HCEC 1CT (cell line): ENCODE results near the gene CRIM1.

Experiments
- DNase-seq: peaks from one replicate; pipeline ENCODE4 v3.0.0-alpha.2; 2017

Gene CRIM1

DNA sequence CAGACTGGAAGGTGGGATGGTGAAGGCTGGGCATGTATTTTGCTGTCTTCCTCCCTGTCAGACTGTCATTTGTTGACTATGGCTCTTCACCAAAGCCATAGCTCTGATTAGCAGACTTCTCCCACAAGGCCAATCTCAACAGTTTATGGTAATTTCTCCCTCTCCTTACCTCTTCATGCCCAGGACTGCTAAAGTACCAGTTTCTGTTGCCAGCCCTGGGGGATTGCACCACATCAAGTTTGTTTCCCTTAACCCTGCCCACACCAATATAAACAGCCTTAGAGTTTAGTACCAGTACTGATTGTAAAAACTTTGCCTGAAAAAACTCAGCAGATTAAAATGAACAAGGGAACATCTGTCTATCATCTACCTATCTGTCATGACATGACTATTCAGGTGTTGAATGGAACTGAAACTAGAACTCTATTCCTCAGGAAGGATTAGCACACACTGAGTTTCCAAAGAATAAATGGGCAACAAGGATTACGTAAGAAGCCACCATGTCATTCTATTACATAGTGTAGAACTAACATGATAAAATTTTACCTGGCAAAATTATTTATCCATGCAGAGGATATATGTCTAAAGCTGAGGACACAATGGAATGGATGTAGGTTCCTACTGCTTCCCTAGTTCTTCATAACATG is 228.7 kb downstream of the CRIM1 start:
- DNase-seq = no peak

DNA sequence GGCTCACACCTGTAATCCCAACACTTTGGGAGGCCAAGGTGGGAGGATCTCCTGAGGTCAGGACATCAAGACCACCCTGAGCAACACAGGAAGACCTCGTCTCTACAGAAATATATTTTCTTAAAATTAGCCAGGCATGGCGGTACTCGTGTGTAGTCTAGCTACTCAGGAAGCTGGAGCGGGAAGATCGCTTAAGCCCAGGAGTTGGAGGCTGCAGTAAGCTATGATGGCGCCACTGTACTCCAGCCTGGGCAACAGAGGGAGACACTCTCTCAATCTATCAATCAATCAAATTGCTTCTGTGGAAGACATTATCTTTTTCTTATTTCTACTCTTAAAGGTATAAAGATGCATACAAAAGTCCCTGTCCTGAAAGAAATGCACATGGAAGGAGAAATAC is 231.1 kb downstream of the CRIM1 start:
- no peak for DNase-seq

DNA sequence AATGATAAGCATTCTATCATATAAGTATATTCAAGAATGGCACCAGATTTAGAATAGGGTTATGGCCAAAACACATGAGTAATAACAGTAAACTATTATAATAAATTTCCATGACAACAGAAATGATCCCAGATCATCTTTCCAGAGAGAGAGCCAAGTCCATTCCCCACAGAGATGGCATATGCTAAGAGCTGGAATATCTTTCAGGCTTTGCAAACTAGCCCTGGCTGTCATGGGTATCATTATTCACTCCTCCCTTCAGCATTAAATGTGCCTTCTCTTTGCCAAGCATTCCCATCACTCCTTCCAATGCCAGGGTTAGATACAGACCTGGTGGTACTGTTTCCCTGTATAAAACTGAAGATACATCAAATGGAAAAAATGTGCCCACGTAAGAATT is 231.5 kb downstream of the CRIM1 start:
- peak; percentile 29 for DNase-seq

DNA sequence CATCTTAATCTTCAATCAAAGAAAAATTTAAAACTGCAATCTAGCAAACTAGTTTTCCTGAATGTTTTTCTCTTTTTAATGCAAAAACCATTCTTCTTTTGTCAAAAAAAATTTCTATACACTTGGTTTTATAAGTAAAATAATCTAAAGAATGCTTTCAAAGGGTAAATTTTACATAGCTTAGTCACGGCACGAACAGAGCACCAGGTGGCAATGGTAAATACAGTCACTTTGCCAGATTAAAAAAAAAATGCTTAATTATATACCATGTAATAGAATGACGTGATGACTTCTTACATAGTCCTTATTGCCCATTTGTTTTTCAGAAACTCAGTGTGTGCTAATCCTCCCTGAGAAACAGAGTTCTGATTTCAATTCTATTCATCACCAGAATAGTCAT is 232.0 kb downstream of the CRIM1 start:
- DNase-seq = peak; percentile 49

DNA sequence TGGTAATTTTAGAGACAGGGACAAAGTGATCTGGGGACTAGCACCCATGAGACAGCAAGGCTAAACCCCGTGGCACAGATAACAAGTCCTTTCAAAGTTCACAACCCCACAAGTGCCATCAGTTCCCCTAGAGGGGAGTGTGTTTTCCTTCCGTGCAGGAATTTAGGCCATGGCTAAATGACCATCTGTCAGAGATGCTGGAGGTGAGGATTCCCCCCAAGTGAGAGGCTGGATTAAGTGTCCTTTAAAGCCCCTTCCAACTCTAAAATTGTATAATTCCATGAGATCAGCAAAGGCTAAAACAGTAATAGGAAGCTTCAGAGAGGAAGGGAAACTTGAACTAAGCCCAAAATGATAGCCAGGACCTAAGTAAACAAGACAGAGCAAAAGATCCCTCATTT is 233.7 kb downstream of the CRIM1 start:
- DNase-seq = no peak

DNA sequence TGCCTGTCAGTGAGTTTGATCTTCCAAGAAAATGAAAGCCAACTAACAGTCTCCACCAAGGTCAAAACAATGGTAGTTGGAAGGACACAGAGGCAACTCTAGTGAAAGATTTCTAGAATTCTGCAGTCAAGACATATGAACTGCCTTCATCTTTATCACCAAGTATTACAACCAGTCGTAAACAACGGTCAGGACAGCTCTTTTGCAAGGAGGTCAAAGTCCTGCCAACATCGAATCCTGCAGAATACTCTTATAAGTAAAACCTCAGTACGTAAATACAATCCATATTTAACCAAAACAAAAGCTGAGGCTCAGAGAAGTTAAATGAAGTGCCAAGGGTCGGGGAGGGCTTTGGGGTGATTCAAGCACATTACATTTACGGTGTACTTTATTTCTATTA is 239.3 kb downstream of the CRIM1 start:
- no peak for DNase-seq

DNA sequence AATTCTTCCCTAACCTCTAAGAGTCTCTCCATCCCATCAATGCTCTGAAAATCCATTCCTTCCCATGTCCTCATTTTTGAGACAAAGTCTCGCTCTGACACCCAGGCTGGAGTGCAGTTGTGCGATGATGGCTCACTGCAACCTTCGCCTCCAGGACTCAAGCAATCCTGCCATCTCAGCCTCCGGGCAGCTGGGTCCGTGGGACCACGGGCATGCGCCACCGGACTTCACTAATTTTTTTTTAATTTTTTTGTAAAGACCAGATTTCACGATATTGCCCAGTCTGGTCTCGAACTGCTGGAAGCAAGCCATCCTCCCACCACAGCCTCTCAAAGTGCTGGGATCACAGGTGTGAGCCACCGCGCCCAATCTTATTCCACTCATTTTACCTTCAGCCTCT is 240.8 kb downstream of the CRIM1 start:
- no peak for DNase-seq

DNA sequence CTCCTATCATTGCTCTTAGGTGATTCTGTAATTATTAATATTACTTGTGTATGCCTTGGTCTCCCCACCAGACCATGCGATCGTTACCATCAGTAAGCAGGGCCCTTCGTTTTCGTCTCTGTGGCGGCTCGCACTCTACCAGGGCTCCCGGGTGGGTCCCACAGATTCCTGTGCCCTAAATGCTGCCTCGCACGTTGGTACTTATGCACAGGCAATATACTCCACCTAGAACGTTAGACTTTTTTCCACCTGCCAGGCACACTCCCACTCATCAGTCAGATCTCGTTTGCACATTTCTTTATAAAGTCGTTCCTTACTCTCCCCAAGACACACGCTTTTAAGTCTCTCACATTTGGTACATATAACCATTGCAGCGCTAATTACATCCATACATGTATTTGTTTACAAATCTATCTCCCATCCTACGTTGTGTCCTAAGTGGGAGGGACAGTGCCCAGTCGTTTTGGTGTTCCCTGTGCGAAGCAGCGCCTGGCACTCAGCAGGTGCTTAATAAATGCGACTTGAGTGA is 241.5 kb downstream of the CRIM1 start:
- no peak for DNase-seq

DNA sequence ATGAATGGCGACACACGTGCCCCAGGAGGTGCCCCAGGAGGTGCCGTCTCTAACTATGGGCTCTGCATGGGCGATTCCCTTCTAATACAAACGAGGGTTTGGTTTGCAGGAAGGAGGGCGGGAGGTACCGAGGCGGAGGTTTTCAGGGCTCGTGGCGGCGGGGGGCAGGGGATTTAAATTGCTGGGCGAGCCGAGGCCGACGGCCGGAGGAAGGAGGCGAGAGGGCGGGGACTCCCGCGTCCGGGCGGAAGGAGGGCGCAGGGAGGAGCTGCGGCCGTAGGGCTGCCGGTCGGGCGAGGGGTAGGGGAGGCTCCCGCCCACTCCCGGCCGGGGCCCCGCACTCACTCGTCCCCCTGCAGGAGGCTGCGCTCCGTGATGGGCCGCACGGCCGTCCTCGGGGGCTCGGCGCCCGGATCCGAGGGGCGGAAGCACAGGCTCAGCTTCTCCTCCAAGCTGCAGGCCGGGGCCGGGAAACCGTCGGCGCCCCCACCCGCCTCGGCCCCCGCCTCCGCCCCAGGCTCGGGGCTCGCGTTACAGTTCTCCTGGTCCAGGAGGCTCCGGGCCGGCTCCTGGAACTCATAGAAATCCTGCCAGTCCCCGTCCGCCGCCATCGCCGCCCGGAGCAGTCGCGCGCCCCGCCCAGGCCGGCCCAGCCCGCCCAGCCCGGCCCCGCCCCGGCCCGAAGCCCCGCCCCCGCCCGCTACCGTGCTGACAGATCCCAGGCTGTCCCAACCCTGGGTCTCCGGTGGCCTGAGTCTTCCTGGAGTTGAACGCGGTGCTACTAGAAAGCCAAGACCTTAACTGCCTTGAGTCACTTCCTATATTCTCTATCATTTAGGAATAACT is 242.2 kb downstream of the CRIM1 start, which contains the start of gene FEZ2:
FEZ2 (minus strand) TSS at position 637 of the 846 bp plus-strand sequence; CDS start at position 611, 26 bp downstream.
- DNase-seq = peak; percentile 74
